H1 (cell line): ENCODE data around the gene ETFDH. TPM values are rescaled to one million over a fixed set of nuclear protein-coding genes. Genes with fewer than 3 reads are reported as not detected.

Source experiments
- CTCF ChIA-PET: fragments of 300-600 bp; sonication (Branson Sonifier 250); formaldehyde crosslinking; loops from one replicate; lab custom pipeline; 2021; ENCODE audit not compliant: partially characterized antibody; lab: Charles Lee
- POLR2A ChIA-PET: fragments of 300-600 bp; sonication (Branson Sonifier 250); formaldehyde crosslinking; loops from one replicate; lab custom pipeline; 2021; ENCODE audit warnings: inconsistent platforms; ENCODE audit not compliant: partially characterized antibody; lab: Charles Lee
- DNase-seq, 2 experiments: peaks; one replicate each; pipeline versions ENCODE4 v3.0.0 to v3.0.0-alpha.2; 2010 to 2022; ENCODE audit warnings: low spot score in 2 of 2, low read depth in 1 of 2, mixed read lengths in 1 of 2
- FAIRE-seq: peaks from 2 replicates; lab custom pipeline; 2011; peaks lifted over from hg19 to GRCh38; lab: Jason Lieb, UNC
- H2AFZ ChIP-seq: 2 replicates; pipeline ENCODE4 v1.8.1; 2012; ENCODE audit warnings: low read length, inconsistent platforms
- H2AK5ac ChIP-seq: 2 replicates; pipeline ENCODE4 v1.6.1; 2013; ENCODE audit warnings: low read depth, low read length
- H2BK120ac ChIP-seq: replicated peaks from 2 replicates; pipeline ENCODE3; 2013; ENCODE audit warnings: low read depth, low read length, inconsistent platforms
- H2BK12ac ChIP-seq: 2 replicates; pipeline ENCODE4 v1.6.1; 2013; ENCODE audit warnings: low read depth, low read length
- H2BK15ac ChIP-seq: 2 replicates; pipeline ENCODE4 v1.6.1; 2013; ENCODE audit warnings: low read length
- H2BK20ac ChIP-seq: 2 replicates; pipeline ENCODE4 v1.6.1; 2013; ENCODE audit warnings: low read length
- H2BK5ac ChIP-seq: 2 replicates; pipeline ENCODE4 v1.6.1; 2013; ENCODE audit warnings: low read depth, low read length
- H3K14ac ChIP-seq: 2 replicates; pipeline ENCODE4 v1.6.1; 2013; ENCODE audit warnings: inconsistent platforms; ENCODE audit not compliant: insufficient read length
- H3K18ac ChIP-seq: 2 replicates; pipeline ENCODE4 v1.6.1; 2013; ENCODE audit warnings: low read length; ENCODE audit errors: extremely low read depth
- H3K23ac ChIP-seq: 2 replicates; pipeline ENCODE4 v1.6.1; 2013; ENCODE audit warnings: inconsistent platforms; ENCODE audit not compliant: insufficient read length
- H3K23me2 ChIP-seq: 2 replicates; pipeline ENCODE4 v1.6.1; 2013; ENCODE audit warnings: low read depth, low read length
- H3K27ac ChIP-seq: 2 replicates; pipeline ENCODE4 v1.6.1; 2011; ENCODE audit warnings: low read depth, low read length, inconsistent platforms
- H3K27me3 ChIP-seq, 4 experiments: replicated peaks in 1 of 4; 1 replicate in 1 of 4; 2 replicates in 3 of 4; pipeline versions ENCODE4 v1.6.1 to v1.8.1; 2011 to 2013; ENCODE audit warnings: low read length in 3 of 4, mild to moderate bottlenecking in 3 of 4, inconsistent platforms in 2 of 4, mixed read lengths in 2 of 4, moderate library complexity in 1 of 4; ENCODE audit not compliant: control insufficient read depth in 3 of 4, insufficient read depth in 3 of 4; ENCODE audit errors: extremely low read depth in 1 of 4
- H3K36me3 ChIP-seq, 4 experiments: 2 replicates each; pipeline versions ENCODE4 v1.6.1 to v1.8.1; 2011 to 2013; ENCODE audit warnings: mild to moderate bottlenecking in 4 of 4, low read length in 3 of 4, moderate library complexity in 2 of 4, control low read depth in 1 of 4, inconsistent platforms in 1 of 4; ENCODE audit not compliant: insufficient read depth in 4 of 4, control insufficient read depth in 2 of 4
- H3K4ac ChIP-seq: replicated peaks from 2 replicates; pipeline ENCODE3; 2013; ENCODE audit warnings: low read length, low read depth, mixed read lengths, inconsistent platforms; ENCODE audit not compliant: insufficient read length
- H3K4me1 ChIP-seq, 4 experiments: replicated peaks in 1 of 4; 1 replicate in 1 of 4; 2 replicates in 3 of 4; pipeline versions ENCODE4 v1.6.1 to v1.8.1; 2011 to 2013; ENCODE audit warnings: low read length in 3 of 4, inconsistent platforms in 2 of 4, mixed read lengths in 1 of 4; ENCODE audit not compliant: insufficient read depth in 4 of 4, control insufficient read depth in 3 of 4
- H3K4me2 ChIP-seq, 2 experiments: 2 replicates each; pipeline versions ENCODE4 v1.6.1 to v1.8.1; 2011 to 2013; ENCODE audit warnings: low read depth in 2 of 2, low read length in 2 of 2, control low read depth in 1 of 2, inconsistent platforms in 1 of 2, mild to moderate bottlenecking in 1 of 2; ENCODE audit not compliant: insufficient read depth in 1 of 2
- H3K4me3 ChIP-seq, 4 experiments: fragments of 200-600, 300-600 bp in 1 of 4; sonication (generic), shearing (Covaris generic), sonication (Bioruptor Twin) in 1 of 4; 2 replicates each; pipeline versions ENCODE4 v1.5.1 to v1.8.1; 2011 to 2016; ENCODE audit warnings: low read length in 4 of 4, low read depth in 3 of 4, control low read depth in 2 of 4, inconsistent platforms in 2 of 4, mild to moderate bottlenecking in 2 of 4, mixed read lengths in 1 of 4, moderate library complexity in 1 of 4; ENCODE audit not compliant: insufficient read depth in 2 of 4; ENCODE audit errors: extremely low read depth in 1 of 4
- H3K56ac ChIP-seq: replicated peaks from 2 replicates; pipeline ENCODE3; 2013; ENCODE audit warnings: low read depth, mild to moderate bottlenecking, mixed read lengths, low read length, inconsistent platforms; ENCODE audit not compliant: insufficient read length
- H3K79me1 ChIP-seq: 2 replicates; pipeline ENCODE4 v1.6.1; 2013; ENCODE audit warnings: low read depth, low read length, control low read depth
- H3K79me2 ChIP-seq, 2 experiments: 2 replicates each; pipeline versions ENCODE4 v1.6.1 to v1.8.1; 2012 to 2013; ENCODE audit warnings: low read length in 2 of 2, mild to moderate bottlenecking in 2 of 2, inconsistent platforms in 1 of 2; ENCODE audit not compliant: insufficient read depth in 2 of 2, control insufficient read depth in 1 of 2
- H3K9ac ChIP-seq, 4 experiments: replicated peaks in 1 of 4; 1 replicate in 1 of 4; 2 replicates in 3 of 4; pipeline versions ENCODE4 v1.6.1 to v1.8.1; 2011 to 2013; ENCODE audit warnings: low read depth in 3 of 4, low read length in 3 of 4, control low read depth in 2 of 4, mild to moderate bottlenecking in 2 of 4, moderate library complexity in 2 of 4, inconsistent platforms in 1 of 4; ENCODE audit errors: extremely low read depth in 1 of 4
- H3K9me3 ChIP-seq, 2 experiments: 2 replicates each; pipeline versions ENCODE4 v1.6.1 to v1.8.1; 2012 to 2013; ENCODE audit warnings: mild to moderate bottlenecking in 2 of 2, moderate library complexity in 2 of 2, control low read depth in 1 of 2, inconsistent platforms in 1 of 2, low read depth in 1 of 2, low read length in 1 of 2, mixed read lengths in 1 of 2; ENCODE audit not compliant: insufficient read depth in 2 of 2
- H4K20me1 ChIP-seq, 2 experiments: replicated peaks in 1 of 2; 2 replicates each; pipeline versions ENCODE3 to v1.8.1; 2011 to 2013; ENCODE audit warnings: inconsistent platforms in 2 of 2, low read length in 2 of 2, mild to moderate bottlenecking in 1 of 2; ENCODE audit not compliant: insufficient read depth in 2 of 2, control insufficient read depth in 1 of 2
- H4K5ac ChIP-seq: 2 replicates; pipeline ENCODE4 v1.6.1; 2013; ENCODE audit warnings: low read length, low read depth, mixed read lengths, inconsistent platforms; ENCODE audit not compliant: insufficient read length
- H4K8ac ChIP-seq: 2 replicates; pipeline ENCODE4 v1.8.0; 2013; ENCODE audit warnings: mild to moderate bottlenecking, moderate library complexity, low read length, inconsistent platforms; ENCODE audit not compliant: insufficient read depth; ENCODE audit errors: extremely low read depth
- H4K91ac ChIP-seq: replicated peaks from 2 replicates; pipeline ENCODE3; 2013; ENCODE audit warnings: low read length, mixed read lengths, inconsistent platforms; ENCODE audit not compliant: insufficient read length
- BACH1 ChIP-seq: IDR thresholded peaks from 2 replicates; pipeline ENCODE4 v1.6.1; 2012; ENCODE audit warnings: low read length, improper control_type of control experiment
- JUND ChIP-seq: IDR thresholded peaks from 2 replicates; pipeline ENCODE4 v1.6.1; 2011; ENCODE audit warnings: mild to moderate bottlenecking, improper control_type of control experiment, low read length
- SIX5 ChIP-seq: IDR thresholded peaks from 2 replicates; pipeline ENCODE4 v1.6.1; 2011; ENCODE audit warnings: mild to moderate bottlenecking, low read depth, low read length
- SUZ12 ChIP-seq: fragments of 200-600 bp; sonication (generic); IDR thresholded peaks from 2 replicates; pipeline ENCODE4 v1.6.1; 2012; ENCODE audit warnings: mild to moderate bottlenecking, inconsistent platforms, low read length, moderate library complexity, mixed read lengths
- TCF12 ChIP-seq: IDR thresholded peaks from 2 replicates; pipeline ENCODE4 v1.6.1; 2011; ENCODE audit warnings: low read depth, mild to moderate bottlenecking, low read length
- WGBS, 2 experiments: shearing (Covaris generic) in 1 of 2; methylation state at CpG; one replicate each; pipeline versions ENCODE4 v1.1.6 to v1.1.7; 2013 to 2015; ENCODE audit warnings: low lambda C conversion rate in 2 of 2, mixed read lengths in 2 of 2, inconsistent platforms in 1 of 2, low coverage in 1 of 2, missing lambda C conversion rate in 1 of 2; ENCODE audit not compliant: insufficient replicate concordance in 2 of 2, insufficient coverage in 1 of 2, insufficient read length in 1 of 2; ENCODE audit errors: extremely low coverage in 1 of 2, missing lambda C conversion rate in 1 of 2; 5-methylcytosine and 5-hydroxymethylcytosine counted together
- polyA plus RNA-seq, 7 experiments: library from polyadenylated mRNA; depleted of rRNA in 3 of 7; stranded (reverse) in 5 of 7; unstranded in 2 of 7; fragments of >200 nt in 5 of 7; fragments of 200-250 nt in 2 of 7; gene quantifications; 1 replicate in 5 of 7; 2 replicates in 1 of 7; 4 replicates in 1 of 7; pipeline versions ENCODE4 v1.2.1 to v1.2.3, GENCODE V29; 2011 to 2013; ENCODE audit warnings: missing spikeins in 2 of 7, mixed read lengths in 2 of 7
- total RNA-seq: library from RNA; stranded (reverse); fragmentation: NEBNext Ultra II Directional; extraction: Animal tissue kit (Norgen Biotek cat#: 25700); gene quantifications from 2 replicates; pipeline ENCODE4 v1.2.1, GENCODE V29; 2021
- TF ChIP-seq, protein P1 (sequence below): IDR thresholded peaks from 2 replicates; pipeline ENCODE4 v1.6.1; 2011; ENCODE audit warnings: low read depth, mild to moderate bottlenecking, low read length; ENCODE audit not compliant: insufficient read depth
- TF ChIP-seq, protein P2 (sequence below), 3 experiments: IDR thresholded peaks; 1 replicate in 2 of 3; 2 replicates in 1 of 3; pipeline versions ENCODE4 v1.5.1 to v1.6.1; 2011; ENCODE audit warnings: low read length in 3 of 3, mild to moderate bottlenecking in 3 of 3, inconsistent platforms in 2 of 3, low read depth in 1 of 3, moderate library complexity in 1 of 3; ENCODE audit not compliant: insufficient read depth in 1 of 3; ENCODE audit errors: control extremely low read depth in 1 of 3
- TF ChIP-seq, protein P3 (sequence below): IDR thresholded peaks from 2 replicates; pipeline ENCODE4 v1.6.1; 2012; ENCODE audit warnings: inconsistent platforms

Gene ETFDH
- total and polyA plus RNA-seq, 2 of the 8 experiments (the other 6 are each of a cell fraction or from before 2014, with no cell fraction given), result 11.3 to 15.7 TPM

DNA sequence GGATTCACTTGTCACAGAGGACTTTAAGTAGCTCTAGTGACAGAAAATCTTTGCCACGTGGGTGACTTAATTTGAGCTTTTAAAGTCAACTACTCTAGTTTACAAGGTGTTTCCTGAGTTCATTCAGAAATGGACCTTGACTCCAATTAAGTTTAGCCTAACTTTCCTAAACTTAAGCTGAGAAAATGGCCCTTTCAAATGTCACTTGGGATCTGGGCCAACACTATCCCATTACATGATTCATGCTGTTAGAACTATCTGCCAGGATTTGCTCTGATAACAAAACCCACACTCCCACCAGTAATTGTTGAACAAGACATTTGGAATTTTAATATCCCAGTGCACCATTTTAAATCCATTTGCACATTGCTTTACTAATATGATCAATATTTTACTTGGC is 41.2 kb upstream of the ETFDH start:
- Histone ChIP-seq H3K4me2 (no peak overlapping the region), H3K4me3 (no peak overlapping the region), H4K91ac (no peak overlapping the region), H2BK120ac (no peak overlapping the region), H3K9me3 (no peaks in the 10 kb centered on the region), H3K56ac (no peak overlapping the region), H3K4ac (no peak overlapping the region), H3K9ac (no peak overlapping the region), H2BK12ac (no peak overlapping the region), H3K18ac (no peak overlapping the region), H3K23ac (no peak overlapping the region), H2BK20ac (no peak overlapping the region), H3K27ac (no peak overlapping the region), H4K8ac (no peak overlapping the region), H2BK15ac (no peak overlapping the region), H2BK5ac (no peak overlapping the region), H2AK5ac (no peak overlapping the region), H3K27me3 (no peaks in the 10 kb centered on the region), H3K23me2 (no peaks in the 10 kb centered on the region), H4K5ac (no peak overlapping the region), H3K4me1 (no peaks in the 10 kb centered on the region), H2AFZ (no peak overlapping the region), H3K79me2 (no peaks in the 10 kb centered on the region), H3K14ac (no peak overlapping the region), H3K79me1 (no peaks in the 10 kb centered on the region), H4K20me1 (no peaks in the 10 kb centered on the region), H3K36me3 (no peaks in the 10 kb centered on the region)
- ChIA-PET POLR2A (no interaction called here), CTCF (no interaction called here)
- DNase-seq (no peak), FAIRE-seq (no peak)
- WGBS, 2 experiments, result 77% methylated on average over 1 of the region's 1 CpG; no CpG with 5 or more reads in 1 of the 2 experiments
- TF ChIP-seq, protein P1, sequence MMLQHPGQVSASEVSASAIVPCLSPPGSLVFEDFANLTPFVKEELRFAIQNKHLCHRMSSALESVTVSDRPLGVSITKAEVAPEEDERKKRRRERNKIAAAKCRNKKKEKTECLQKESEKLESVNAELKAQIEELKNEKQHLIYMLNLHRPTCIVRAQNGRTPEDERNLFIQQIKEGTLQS, result no peak
- TF ChIP-seq, protein P2, sequence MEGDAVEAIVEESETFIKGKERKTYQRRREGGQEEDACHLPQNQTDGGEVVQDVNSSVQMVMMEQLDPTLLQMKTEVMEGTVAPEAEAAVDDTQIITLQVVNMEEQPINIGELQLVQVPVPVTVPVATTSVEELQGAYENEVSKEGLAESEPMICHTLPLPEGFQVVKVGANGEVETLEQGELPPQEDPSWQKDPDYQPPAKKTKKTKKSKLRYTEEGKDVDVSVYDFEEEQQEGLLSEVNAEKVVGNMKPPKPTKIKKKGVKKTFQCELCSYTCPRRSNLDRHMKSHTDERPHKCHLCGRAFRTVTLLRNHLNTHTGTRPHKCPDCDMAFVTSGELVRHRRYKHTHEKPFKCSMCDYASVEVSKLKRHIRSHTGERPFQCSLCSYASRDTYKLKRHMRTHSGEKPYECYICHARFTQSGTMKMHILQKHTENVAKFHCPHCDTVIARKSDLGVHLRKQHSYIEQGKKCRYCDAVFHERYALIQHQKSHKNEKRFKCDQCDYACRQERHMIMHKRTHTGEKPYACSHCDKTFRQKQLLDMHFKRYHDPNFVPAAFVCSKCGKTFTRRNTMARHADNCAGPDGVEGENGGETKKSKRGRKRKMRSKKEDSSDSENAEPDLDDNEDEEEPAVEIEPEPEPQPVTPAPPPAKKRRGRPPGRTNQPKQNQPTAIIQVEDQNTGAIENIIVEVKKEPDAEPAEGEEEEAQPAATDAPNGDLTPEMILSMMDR (IDR thresholded peaks at IDR 0.05; ENCODE audit: control extremely low read depth in 1 of 3, insufficient read depth in 1 of 3, low read depth in 1 of 3, low read length in 3 of 3), result no peak
- TF ChIP-seq, protein P3, sequence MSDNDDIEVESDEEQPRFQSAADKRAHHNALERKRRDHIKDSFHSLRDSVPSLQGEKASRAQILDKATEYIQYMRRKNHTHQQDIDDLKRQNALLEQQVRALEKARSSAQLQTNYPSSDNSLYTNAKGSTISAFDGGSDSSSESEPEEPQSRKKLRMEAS, result no peak
- TF ChIP-seq SUZ12 (no peak), BACH1 (no peak), JUND (no peak), SIX5 (no peak), TCF12 (no peak)
